K562 (cell line): Measurements from ENCODE around the gene FBRS. TPM values are rescaled to one million over a fixed set of nuclear protein-coding genes. Genes with fewer than 3 reads are reported as not detected.

Source experiments
- CBX2 ChIP-seq: fragments of 200-600 bp; sonication (generic); IDR thresholded peaks from one replicate; pipeline ENCODE4 v1.6.1; 2012; ENCODE audit warnings: mild to moderate bottlenecking, low read length, inconsistent platforms; ENCODE audit not compliant: insufficient read depth, poor library complexity, severe bottlenecking
- CHD4 ChIP-seq: fragments of 200-600 bp; sonication (generic); IDR thresholded peaks from 3 replicates; pipeline ENCODE4 v1.6.1; 2012; ENCODE audit warnings: low read depth, mild to moderate bottlenecking, mixed read lengths, low read length, inconsistent platforms; ENCODE audit not compliant: insufficient read depth, insufficient replicate concordance, poor library complexity, severe bottlenecking
- DPF2 ChIP-seq: fragments of 450-650 bp; IDR thresholded peaks from 2 replicates; pipeline ENCODE4 v1.6.1; 2016
- EHMT2 ChIP-seq: fragments of 450-650 bp; IDR thresholded peaks from 2 replicates; pipeline ENCODE4 v1.6.1; 2018; ENCODE audit warnings: antibody characterized with exemption
- ESRRB ChIP-seq: fragments of 250-450 bp; sonication (Bioruptor Pico); IDR thresholded peaks from 2 replicates; pipeline ENCODE4 v1.5.0; 2020; ENCODE audit warnings: mild to moderate bottlenecking, moderate library complexity, borderline replicate concordance
- EZH2 ChIP-seq: IDR thresholded peaks from 2 replicates; pipeline ENCODE4 v1.6.1; 2012; ENCODE audit warnings: low read depth, mild to moderate bottlenecking, inconsistent platforms, low read length, borderline replicate concordance
- FOXK1 ChIP-seq: sonication (generic); formaldehyde crosslinking; IDR thresholded peaks from 2 replicates; pipeline ENCODE4 v1.8.0; 2022; ENCODE audit warnings: missing genetic modification reagents, mild to moderate bottlenecking, borderline replicate concordance
- GTF2F1 ChIP-seq: IDR thresholded peaks from 2 replicates; pipeline ENCODE4 v1.6.1; 2011; ENCODE audit warnings: low read depth, low read length, improper control_type of control experiment
- HMG20B ChIP-seq: fragments of 250-450 bp; sonication (Bioruptor Pico); IDR thresholded peaks from 2 replicates; pipeline ENCODE4 v1.5.0; 2021; ENCODE audit warnings: mild to moderate bottlenecking
- HMGN3 ChIP-seq: IDR thresholded peaks from 2 replicates; pipeline ENCODE4 v1.6.1; 2011; ENCODE audit warnings: borderline replicate concordance, low read depth, mild to moderate bottlenecking, mixed read lengths, low read length; ENCODE audit not compliant: insufficient read length; ENCODE audit errors: extremely low read depth
- IFI16 ChIP-seq: fragments of 250-450 bp; sonication (Bioruptor Pico); IDR thresholded peaks from 2 replicates; pipeline ENCODE4 v2.1.2; 2022; ENCODE audit warnings: mild to moderate bottlenecking, inconsistent platforms
- KLF1 ChIP-seq: fragments of 450-650 bp; IDR thresholded peaks from 2 replicates; pipeline ENCODE4 v1.6.1; 2016; ENCODE audit warnings: missing genetic modification characterization, missing compliant biosample characterization
- MCM3 ChIP-seq: fragments of 450-650 bp; IDR thresholded peaks from 2 replicates; pipeline ENCODE4 v1.6.1; 2016
- PHB2 ChIP-seq: fragments of 450-650 bp; IDR thresholded peaks from 2 replicates; pipeline ENCODE4 v1.6.1; 2017; ENCODE audit warnings: low read depth
- SMARCB1 ChIP-seq: IDR thresholded peaks from 2 replicates; pipeline ENCODE4 v1.6.1; 2011; ENCODE audit warnings: improper control_type of control experiment, low read depth; ENCODE audit not compliant: insufficient read length
- TCF3 ChIP-seq: sonication (generic); formaldehyde crosslinking; IDR thresholded peaks from 2 replicates; pipeline ENCODE4 v1.4.0; 2020; ENCODE audit warnings: mild to moderate bottlenecking, missing genetic modification reagents
- TOE1 ChIP-seq, 2 experiments: fragments of 450-650 bp in 1 of 2; sonication (generic) in 1 of 2; formaldehyde crosslinking in 1 of 2; IDR thresholded peaks; 2 replicates each; pipeline versions ENCODE4 v1.7.1 to v1.8.0; 2016 to 2022; ENCODE audit warnings: borderline replicate concordance in 2 of 2, mild to moderate bottlenecking in 2 of 2, antibody characterized with exemption in 1 of 2, inconsistent platforms in 1 of 2, low read depth in 1 of 2, missing genetic modification reagents in 1 of 2, moderate library complexity in 1 of 2
- ZBTB7A ChIP-seq: IDR thresholded peaks from 2 replicates; pipeline ENCODE4 v1.6.1; 2011; ENCODE audit warnings: low read depth, mild to moderate bottlenecking, low read length, moderate library complexity, borderline replicate concordance; ENCODE audit not compliant: control insufficient read depth
- ZC3H8 ChIP-seq: fragments of 450-650 bp; IDR thresholded peaks from 2 replicates; pipeline ENCODE4 v1.6.1; 2017
- ZKSCAN1 ChIP-seq: fragments of 150-350 bp; IDR thresholded peaks from 2 replicates; pipeline ENCODE4 v1.6.1; 2016; ENCODE audit warnings: low read depth, low read length
- ZNF232 ChIP-seq: sonication (generic); formaldehyde crosslinking; IDR thresholded peaks from 2 replicates; pipeline ENCODE4 v1.8.0; 2022; ENCODE audit warnings: mild to moderate bottlenecking, missing genetic modification reagents
- ZNF384 ChIP-seq: IDR thresholded peaks from 2 replicates; pipeline ENCODE4 v1.6.1; 2012; ENCODE audit warnings: low read depth, low read length, improper control_type of control experiment
- ZNF408 ChIP-seq: fragments of 250-450 bp; sonication (Bioruptor Pico); IDR thresholded peaks from 2 replicates; pipeline ENCODE4 v1.4.0; 2020; ENCODE audit warnings: low read depth, mild to moderate bottlenecking, moderate library complexity
- ZNF655 ChIP-seq: fragments of 250-450 bp; sonication (Bioruptor Pico); IDR thresholded peaks from 2 replicates; pipeline ENCODE4 v1.5.0; 2021
- ZNF668 ChIP-seq: fragments of 250-450 bp; sonication (Bioruptor Pico); IDR thresholded peaks from 2 replicates; pipeline ENCODE4 v1.8.0; 2022; ENCODE audit warnings: mild to moderate bottlenecking, inconsistent platforms
- ZNF696 ChIP-seq: fragments of 250-450 bp; sonication (Bioruptor Pico); conservative IDR thresholded peaks from 2 replicates; pipeline ENCODE4 v1.4.0; 2020; ENCODE audit warnings: mild to moderate bottlenecking, moderate library complexity
- polyA plus RNA-seq, 8 experiments: library from polyadenylated mRNA; depleted of rRNA in 4 of 8; stranded (reverse) in 5 of 8; unstranded in 3 of 8; fragments of >200 nt; fragmentation: Nextera tagmentation in 2 of 8; fragmentation: Illumina TruSeq in 1 of 8; extraction: Ambion mirVana in 2 of 8; extraction: Trizol in 1 of 8; gene quantifications; 2 replicates each; pipeline versions ENCODE4 v1.2.1 to v1.2.3, GENCODE V29; 2011 to 2014; ENCODE audit warnings: inconsistent platforms in 1 of 8, missing spikeins in 1 of 8
- total RNA-seq, 7 experiments: library from RNA; depleted of rRNA in 6 of 7; stranded (reverse); fragments of >200 nt in 6 of 7; fragmentation: Illumina TruSeq in 2 of 7; extraction: Trizol in 2 of 7; gene quantifications; 2 replicates each; pipeline versions ENCODE4 v1.2.1 to v1.2.3, GENCODE V29; 2011 to 2021; ENCODE audit warnings: low replicate concordance in 1 of 7
- TF ChIP-seq, protein P1 (sequence below): IDR thresholded peaks from 2 replicates; pipeline ENCODE4 v1.6.1; 2016; ENCODE audit warnings: missing genetic modification characterization, missing compliant biosample characterization

FBRS gene
- total and polyA plus RNA-seq, 9 of the 15 experiments (the other 6 are each of a cell fraction or from before 2014, with no cell fraction given): 0.32 to 59.5 (median 13.1) TPM

DNA sequence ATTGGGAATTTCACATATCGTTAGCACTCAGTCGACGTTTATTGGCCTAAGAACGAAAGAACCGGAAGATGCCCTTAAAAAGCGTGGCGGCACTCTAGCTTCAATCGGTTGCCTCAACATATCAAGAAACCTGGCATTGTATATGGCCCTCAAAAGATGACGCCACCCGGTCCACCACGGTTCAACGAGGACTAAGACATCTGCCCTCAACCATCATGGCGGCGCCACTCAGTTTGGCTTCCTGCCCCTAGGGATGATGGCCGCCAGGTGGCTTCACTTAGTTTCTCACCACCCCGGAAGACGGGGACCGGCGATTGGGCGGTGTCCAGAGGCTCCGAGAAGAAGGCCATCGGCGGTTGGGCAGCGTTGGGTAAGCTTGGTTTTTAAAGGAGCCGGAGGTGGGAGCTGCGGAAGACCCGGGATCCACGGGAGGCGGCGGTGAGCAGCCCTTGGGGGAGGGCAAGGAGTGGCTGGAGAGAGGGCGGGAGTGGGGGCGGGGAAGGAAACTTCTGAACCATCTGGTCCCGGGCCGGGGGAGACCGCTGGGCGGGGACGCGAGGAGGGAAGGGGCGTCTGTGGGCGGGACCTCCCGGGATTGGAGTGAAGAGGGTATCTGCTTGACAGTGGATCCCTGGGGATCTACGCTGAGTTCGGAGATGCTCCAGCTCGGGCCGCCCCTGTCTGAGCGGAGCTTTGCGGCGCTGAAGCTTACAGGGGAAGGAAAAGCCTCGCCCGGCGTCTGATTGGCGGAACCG is 7.7 kb upstream of the FBRS start, which contains the start of gene PRR14 (continued):
- TF ChIP-seq ZNF668 (CRISPR knock-in tag) (no peak), TOE1 (IDR thresholded peaks at IDR 0.05; ENCODE audit: borderline replicate concordance) (peak; percentile 80), TOE1 (CRISPR knock-in tag; IDR thresholded peaks at IDR 0.05; ENCODE audit: borderline replicate concordance, low read depth) (no peak), EZH2 (no peak), ZNF655 (CRISPR knock-in tag) (no peak), DPF2 (no peak), MCM3 (no peak), IFI16 (no peak), SMARCB1 (no peak), KLF1 (peak; percentile 4; the same call in 1 of the 2 replicates), ZKSCAN1 (no peak), ZNF408 (no peak), CHD4 (no peak), HMG20B (CRISPR knock-in tag) (no peak), ZNF384 (0 out of 2 replicates have a peak, but pooled peaks have one; percentile 8), HMGN3 (peak; percentile 26), GTF2F1 (0 out of 2 replicates have a peak, but pooled peaks have one; percentile 52), PHB2 (no peak), EHMT2 (0 out of 2 replicates have a peak, but pooled peaks have one; percentile 39), ZBTB7A (peak; percentile 46; the same call in 1 of the 2 replicates), TCF3 (CRISPR knock-in tag) (no peak), FOXK1 (CRISPR knock-in tag) (no peak), ZC3H8 (no peak), CBX2 (no peak), ESRRB (CRISPR knock-in tag) (no peak), ZNF696 (no peak), ZNF232 (no peak)
- TF ChIP-seq, protein P1, sequence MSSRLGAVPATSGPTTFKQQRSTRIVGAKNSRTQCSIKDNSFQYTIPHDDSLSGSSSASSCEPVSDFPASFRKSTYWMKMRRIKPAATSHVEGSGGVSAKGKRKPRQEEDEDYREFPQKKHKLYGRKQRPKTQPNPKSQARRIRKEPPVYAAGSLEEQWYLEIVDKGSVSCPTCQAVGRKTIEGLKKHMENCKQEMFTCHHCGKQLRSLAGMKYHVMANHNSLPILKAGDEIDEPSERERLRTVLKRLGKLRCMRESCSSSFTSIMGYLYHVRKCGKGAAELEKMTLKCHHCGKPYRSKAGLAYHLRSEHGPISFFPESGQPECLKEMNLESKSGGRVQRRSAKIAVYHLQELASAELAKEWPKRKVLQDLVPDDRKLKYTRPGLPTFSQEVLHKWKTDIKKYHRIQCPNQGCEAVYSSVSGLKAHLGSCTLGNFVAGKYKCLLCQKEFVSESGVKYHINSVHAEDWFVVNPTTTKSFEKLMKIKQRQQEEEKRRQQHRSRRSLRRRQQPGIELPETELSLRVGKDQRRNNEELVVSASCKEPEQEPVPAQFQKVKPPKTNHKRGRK: no peak
